GM21367 (cell line): ENCODE results near the gene BTRC.
"Not testable (repeated sequence)": the region's sequence is repeated elsewhere in the genome, so short reads cannot be mapped to it uniquely, and the experiment has no call there.

Experiments used
- ATAC-seq: cut with Tn5 transposase; IDR thresholded peaks from one replicate; pipeline ENCODE4 v1.9.1; 2021; ENCODE audit not compliant: unreplicated experiment

BTRC gene

GRCh38 chr10:101353692-101354327 lies at the start of gene BTRC:
TSS of gene BTRC (plus strand) at chr10:101354165. CDS start at chr10:101354181, 16 bp downstream.
- ATAC-seq, result peak; percentile 93

DNA sequence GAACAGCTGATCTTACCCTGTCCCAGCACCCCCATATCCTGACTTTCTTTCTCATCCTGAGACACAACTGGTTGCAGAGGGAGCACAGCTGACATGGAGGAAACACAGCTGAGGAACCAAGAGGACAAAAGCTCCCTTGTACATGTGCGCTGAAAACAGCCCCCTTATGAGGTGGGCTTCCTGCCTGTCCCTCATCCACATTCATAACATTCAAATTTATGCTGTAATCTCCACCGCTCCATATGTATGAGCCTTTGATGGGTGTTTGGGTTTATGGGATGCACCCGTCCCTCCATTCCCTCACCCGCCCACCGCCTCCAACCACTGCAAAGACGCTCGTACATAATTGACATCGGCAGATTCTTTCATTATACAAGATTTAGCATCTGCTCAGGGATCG lies 49.6 kb upstream of the BTRC start:
- ATAC-seq, result no peak

DNA sequence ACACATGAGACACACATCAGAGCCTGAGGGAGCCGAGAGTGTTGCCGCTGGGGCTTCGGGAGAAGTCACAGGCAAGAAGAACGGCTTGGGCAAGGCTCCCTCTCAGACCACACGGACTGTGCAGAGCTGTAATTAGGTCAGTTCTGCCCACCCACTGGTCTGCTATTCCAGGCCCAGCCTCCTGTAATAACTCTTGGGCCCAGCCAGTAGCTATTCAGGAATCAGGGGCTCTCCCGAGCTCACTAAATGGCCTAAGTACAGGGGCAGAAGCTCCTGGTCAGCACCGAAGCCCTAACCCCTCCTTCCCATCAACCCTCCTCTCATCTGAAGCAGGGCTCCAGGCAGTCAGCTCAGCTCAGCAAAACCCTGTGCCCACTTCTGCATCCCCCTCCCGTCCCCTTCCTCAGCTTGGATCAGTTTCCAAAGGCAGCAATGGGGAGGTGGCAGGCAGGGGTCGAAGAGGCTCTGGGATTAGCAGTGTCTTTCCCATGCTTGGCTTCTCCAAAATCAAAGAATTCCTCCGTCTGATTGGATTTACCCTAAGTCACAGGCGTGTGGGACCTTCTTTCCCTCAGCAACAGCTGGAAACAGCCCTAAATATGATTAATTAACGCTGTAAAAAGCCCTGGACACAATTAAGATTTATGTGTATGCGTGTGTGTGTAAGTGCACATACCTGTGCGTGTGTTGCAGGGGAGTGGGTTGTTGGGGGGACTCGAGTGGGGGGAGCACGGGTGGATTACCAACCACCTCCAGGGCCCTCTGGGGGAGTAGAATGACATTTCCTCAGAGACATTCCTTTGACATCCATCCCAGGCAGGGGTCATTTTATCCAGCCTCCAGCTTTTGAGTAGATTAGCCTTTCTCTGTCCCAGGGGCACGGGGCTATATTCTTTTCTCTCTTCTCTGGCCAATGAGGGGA lies 48.4 kb upstream of the BTRC start:
- no peak for ATAC-seq

DNA sequence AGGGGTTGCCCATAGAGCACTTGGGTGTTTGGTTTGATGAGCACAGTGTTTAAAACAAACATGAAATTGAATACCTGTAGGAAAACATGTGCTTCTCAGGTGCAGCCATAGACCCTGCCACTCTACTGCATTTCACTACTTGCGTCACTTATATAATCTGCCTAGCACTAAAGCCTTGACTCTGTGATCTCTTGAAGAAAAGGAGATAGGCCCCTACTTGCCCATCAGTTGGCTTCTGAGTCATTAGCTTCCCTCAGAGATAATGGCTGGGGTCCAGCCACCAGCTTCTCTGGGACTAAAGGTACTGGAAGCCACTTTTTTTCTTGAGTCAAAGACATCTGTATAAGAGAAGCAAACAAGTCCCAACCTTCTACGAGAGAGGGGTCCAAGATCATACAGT lies 45.9 kb upstream of the BTRC start:
- ATAC-seq, result no peak

DNA sequence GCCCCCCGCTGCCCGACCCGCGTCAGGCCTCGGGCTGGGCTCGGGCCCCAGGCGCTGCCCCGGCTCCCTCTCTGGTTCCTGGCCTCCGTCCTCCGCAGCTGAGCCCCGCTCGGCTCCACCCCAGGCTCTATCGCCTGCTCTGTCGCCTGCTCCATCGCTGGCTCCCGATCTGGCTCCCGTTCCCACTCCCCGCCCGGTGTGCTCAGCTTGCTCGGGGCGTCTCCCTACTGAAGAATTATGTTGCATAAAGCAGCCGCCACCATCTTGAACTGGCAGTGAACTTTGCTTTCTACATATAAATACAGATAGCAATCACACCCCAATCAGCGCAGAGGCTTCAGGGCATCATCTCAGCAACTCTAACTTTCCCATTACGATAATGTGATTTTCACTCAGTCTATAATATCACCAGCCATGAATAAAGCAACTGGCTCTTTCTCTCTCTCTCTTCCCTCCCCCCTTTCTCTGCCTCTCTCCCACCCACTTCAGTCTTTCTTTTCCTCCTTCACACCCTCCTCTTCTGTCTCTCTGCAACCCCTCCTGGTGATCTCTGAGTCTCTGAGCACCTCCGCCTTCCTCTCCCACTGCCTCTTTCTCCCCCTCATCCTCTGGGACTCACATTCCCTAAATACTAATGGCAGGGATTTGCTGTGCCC lies 43.3 kb upstream of the BTRC start:
- no peak for ATAC-seq

DNA sequence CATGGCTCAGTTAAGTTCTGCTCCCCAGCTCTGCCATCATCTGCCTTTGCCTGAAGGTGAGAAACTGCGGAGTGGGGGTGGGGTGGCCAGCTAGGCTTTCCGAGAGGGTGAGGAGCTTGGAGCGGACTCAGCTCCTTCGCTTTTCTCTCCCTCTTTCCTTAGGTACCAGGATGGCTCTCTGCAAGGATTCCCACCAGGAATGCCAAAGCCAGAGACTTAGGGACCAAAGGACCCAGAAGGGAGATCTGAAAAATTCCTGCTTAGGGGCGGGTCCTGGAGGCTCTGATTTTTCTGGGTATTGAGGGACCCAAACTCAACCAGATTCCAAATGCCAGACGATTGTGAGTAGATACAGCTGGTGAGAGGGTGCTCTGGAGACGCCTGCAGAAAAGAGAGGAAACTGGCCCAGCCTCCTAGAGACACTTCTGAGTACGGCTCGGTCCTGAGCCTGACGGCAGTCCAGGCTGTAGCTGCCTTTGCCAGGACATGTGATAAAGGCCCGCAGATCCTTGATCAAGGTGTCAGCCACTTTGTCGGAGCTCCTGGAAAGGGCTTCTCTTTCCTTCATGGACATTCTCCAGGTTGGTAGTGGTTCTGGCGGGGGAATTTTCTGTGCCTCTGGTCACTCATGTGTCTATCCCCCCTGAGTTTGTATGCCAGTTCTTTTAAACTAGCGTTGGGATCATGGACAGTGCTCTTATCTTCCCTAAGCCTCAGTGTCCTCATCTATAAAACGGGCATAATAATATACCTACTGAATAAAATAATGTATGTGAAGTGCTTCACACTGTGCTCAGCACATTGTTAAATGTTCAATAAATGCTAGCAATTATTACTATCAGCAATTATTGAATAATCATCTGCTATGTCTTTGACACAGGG lies 42.5 kb upstream of the BTRC start:
- no peak for ATAC-seq

GRCh38 chr10:101319241-101319915 lies 34.6 kb upstream of the BTRC start:
- no peak for ATAC-seq

DNA sequence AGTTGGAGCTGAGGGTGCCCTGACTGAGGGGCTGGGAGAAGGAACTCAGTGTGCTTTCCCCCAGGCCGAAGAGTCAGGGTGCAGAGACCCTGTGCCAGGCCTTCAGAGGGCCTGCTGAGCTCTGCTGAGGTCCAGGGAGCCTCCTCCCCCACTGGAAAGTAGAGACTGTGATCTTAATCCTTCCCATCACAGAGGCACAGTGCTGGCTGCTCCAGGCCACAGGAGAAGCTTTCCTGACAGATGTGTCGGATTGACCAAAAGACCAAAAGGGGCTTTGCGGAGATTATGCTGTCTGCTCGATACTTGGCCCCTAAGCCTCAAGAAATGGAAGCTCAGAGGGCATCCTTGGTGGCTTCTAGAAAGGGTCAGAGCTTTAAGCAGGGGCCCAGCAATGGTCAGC lies 32.9 kb upstream of the BTRC start:
- no peak for ATAC-seq

DNA sequence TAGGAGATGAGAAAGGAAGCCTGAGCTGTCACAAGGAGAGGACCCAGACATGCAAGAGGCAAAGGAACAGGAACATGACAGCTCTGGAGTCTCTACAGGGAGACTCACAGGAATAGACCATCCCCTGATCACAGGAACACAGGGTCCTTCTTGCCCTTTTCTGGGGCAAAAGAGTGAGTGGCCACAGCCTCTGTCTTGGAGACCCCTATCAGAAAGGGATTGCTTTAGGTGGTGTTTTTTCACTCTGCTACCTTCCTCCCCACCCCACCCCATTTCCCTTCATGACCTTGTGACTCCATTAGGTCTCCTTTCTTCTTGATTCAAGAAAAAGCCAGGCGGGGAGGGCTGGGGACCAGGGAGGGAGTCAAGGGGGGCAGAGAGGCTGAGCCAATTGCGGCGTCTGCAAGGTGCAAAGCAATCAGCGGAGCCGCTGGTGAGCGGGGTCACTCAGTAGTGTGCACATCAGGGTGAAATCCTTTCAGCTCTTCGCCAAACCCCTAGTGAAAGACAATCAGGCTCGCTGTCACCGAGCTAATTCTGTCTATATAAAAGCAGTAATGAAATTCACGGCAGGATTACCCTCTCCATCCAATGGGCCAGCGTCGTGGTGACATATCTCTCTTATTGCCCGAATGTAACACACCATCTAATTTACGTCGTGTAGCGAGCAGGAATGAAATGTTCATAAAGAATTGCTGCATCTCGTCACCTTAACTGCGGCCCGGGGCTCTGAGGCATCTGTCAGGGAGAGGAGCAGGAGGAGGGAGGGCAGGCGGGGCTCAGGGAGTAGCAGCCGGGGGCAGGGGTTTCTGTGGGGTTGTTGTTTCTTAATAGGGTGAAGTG lies 31.5 kb upstream of the BTRC start:
- ATAC-seq, result no peak

- no peak for ATAC-seq
Measured at GRCh38 chr10:101323495-101323894, 30.5 kb upstream of the BTRC start.

DNA sequence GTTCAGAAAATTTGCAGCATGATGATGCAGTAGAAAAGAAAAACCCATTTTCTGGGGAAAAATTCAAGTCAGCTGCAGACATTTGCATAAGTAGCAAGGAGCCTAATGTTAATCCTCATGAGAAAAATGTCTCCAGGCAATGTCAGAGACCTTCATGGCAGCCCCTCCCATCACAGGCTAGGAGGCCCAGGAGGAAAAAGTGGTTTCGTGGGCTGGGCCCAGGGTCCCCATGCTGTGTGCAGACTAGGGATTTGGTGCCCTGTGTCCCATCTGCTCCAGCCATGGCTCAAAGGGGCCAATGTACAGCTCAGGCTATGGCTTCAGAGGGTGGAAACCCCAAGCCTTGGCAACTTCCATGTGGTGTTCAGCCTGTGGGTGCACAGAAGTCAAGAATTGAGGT lies 26.5 kb upstream of the BTRC start:
- ATAC-seq, result not testable (repeated sequence)

DNA sequence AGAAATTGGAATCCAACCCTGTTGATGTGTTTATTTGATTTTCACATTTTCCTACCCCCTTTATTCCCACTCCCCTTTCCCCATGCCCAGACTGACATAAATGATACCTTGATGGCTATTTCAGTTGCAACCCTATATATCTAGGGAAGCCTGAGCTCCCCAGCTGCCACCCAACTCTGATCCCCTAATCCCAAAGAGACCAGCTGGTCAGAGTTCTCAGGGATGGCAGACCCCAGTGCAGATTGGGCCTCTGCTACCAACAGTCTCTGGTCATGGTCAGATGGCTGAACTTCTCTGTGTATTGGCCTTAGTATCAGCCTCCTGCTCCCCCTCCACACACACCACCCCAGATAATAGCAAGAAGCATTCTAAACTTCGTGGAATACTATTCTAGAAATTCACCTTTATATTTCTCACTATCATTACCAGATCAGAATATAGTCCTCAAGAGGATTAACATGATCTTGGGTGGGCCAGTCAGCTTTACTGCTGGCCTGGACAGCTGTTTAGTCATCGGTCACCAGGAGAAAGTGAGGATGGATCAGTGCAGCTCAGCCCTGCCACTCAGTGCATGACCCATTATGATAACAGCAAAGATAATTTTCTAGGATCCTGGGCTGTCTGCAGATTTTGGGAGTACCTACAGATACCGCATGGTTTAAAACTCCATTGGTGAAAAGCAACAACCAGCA lies 24.5 kb upstream of the BTRC start:
- no peak for ATAC-seq

DNA sequence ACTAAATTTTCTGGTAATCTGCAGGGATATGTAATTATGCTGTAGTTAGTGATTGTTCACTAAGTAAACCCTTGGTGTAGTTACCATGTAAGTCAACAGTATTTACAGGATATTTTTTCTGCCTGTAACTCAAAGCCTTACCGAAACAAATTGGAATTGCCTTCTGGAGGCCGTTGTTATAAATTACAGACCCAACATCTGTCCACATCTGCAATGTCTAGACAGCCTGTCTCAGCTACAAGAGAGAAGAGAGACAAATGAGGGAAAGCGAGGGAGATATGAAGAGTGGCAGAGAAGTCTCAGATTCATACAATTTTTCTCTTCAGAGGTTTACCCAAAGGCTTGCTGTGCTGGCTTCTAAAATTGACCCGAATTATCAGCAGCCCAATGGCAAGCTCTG lies 23.7 kb upstream of the BTRC start:
- ATAC-seq, result no peak

GRCh38 chr10:101330631-101331225 lies 23.2 kb upstream of the BTRC start:
- ATAC-seq, result no peak

DNA sequence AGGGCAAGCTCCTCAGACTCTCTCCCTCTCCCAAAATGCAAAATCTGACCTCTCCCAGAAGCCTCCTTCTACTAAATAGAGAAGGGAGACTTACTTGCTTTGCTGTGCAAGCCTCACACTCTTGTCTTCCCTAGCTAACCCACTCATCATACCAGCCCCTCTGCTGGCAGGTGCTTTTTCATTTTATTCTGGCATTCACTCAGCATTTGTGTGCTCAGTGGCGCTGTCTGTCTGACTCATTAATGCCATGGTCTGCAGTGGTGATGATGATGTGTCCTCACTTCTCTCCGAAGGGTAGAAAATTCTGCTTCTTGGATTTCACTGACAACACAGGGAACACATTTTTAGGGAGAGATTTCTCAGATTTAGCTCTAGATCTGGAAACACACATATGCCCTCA lies 22.0 kb upstream of the BTRC start:
- ATAC-seq, result no peak

- ATAC-seq, result not testable (repeated sequence)
Measured at GRCh38 chr10:101334259-101334658, 19.7 kb upstream of the BTRC start.

- ATAC-seq, result no peak
Measured at GRCh38 chr10:101336382-101336781, 17.6 kb upstream of the BTRC start.

DNA sequence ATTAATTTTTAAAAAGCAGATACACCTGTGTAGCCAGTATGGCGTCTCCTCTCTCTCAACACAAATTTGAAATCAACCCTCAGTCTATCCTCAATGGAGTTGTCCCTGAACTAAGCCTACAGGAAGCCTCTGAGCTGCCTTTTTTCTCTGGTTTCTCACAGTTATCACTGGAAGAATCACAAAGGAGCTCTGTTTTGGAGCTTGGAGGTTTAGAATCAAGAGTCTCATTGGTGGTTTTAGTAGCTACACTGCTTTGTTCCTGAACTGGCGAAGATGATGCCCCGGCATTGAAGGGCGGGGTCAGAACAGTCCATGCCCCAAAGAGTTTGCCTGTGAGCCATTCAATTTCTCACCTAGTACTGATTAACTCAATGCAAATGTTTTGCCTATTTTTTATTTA lies 16.1 kb upstream of the BTRC start:
- no peak for ATAC-seq
